Mucosa of descending colon (tissue), 3 donors: ENCODE measurements around the gene MAB21L1. TPM values are rescaled to one million over a fixed set of nuclear protein-coding genes. Genes with fewer than 3 reads are reported as not detected.
A peak's percentile ranks its signal among the peaks of the same experiment; 100 is the strongest.

Source experiments
- ATAC-seq: fragments of 200-7000 bp; cut with Tn5 transposase; one replicate; pipeline ENCODE4 v1.9.1; 2020; ENCODE audit warnings: mild to moderate bottlenecking, moderate library complexity
- DNase-seq, 3 donors: peaks; one replicate each; pipeline ENCODE4 v3.0.0-alpha.2; 2020
- H3K36me3 ChIP-seq: fragments of 200-600 bp; one replicate; pipeline ENCODE4 v1.8.0; 2021; ENCODE audit warnings: low read depth, mild to moderate bottlenecking
- H3K4me1 ChIP-seq: fragments of 200-600 bp; one replicate; pipeline ENCODE4 v1.8.0; 2021; ENCODE audit warnings: low read depth, mild to moderate bottlenecking
- H3K4me3 ChIP-seq: fragments of 200-600 bp; one replicate; pipeline ENCODE4 v1.8.0; 2021; ENCODE audit warnings: mild to moderate bottlenecking
- H3K9me3 ChIP-seq: fragments of 200-600 bp; one replicate; pipeline ENCODE4 v1.8.0; 2021; ENCODE audit warnings: mild to moderate bottlenecking
- intact Hi-C, 2 donors: fragments of 100-400 bp; cut with DNase I in 1 of 2; cut with micrococcal nuclease in 1 of 2; formaldehyde crosslinking; loops; one replicate each; pipeline versions ENCODE4 v1.11.0 to v1.11.1; 2022; cut with DNase I, micrococcal nuclease
- total RNA-seq, 3 donors: library from RNA; stranded (reverse); fragmentation: NEBNext Ultra II Directional in 2 of 3; extraction: Animal tissue kit (Norgen Biotek cat#: 25700) in 2 of 3; gene quantifications; one replicate each; pipeline versions ENCODE4 v1.2.1 to v1.2.4, GENCODE V29; 2021 to 2023
- TF ChIP-seq, protein P1 (sequence below): fragments of 200-600 bp; IDR thresholded peaks from one replicate; pipeline ENCODE4 v1.8.0; 2022; ENCODE audit warnings: antibody characterized with exemption, mild to moderate bottlenecking
- donor health status: DM: no; HTN: no; CAD: no; lungs with moderate emphysema.
- donor health status: DM: no; HTN: no; CAD: no.
- donor health status: DM: no; HTN: yes; CAD: no.

The MAB21L1 gene
- total RNA-seq, 3 donors from 2014 or later: 0.12 to 2.2 (median 0.34) TPM

DNA sequence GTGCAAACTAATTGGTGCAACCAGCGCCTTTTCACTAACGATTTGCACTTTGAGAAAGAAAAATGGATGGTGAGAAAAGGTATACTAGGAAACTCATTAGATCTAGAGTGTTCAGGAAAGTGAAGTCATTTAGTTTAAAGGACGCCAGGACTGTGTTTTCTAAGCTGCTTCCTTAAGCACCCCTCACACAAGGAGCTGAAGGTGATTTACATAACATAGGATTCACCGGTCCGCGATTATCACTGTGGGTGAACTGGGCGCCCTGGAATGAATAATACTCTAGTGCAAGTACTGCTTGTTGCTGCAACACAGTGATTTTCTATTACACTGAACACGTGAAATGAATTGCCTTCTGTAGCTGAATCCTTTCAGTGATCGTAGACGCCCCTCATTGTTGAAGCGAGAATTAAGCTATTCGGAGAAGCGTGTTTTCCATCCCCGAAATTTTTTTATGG is 2.6 kb upstream of the MAB21L1 start:
- Histone ChIP-seq H3K4me3 (no peak overlapping the region), H3K4me1 (no peaks in the 10 kb centered on the region), H3K9me3 (no peaks in the 10 kb centered on the region), H3K36me3 (no peaks in the 10 kb centered on the region)
- no peak for ATAC-seq
- TF ChIP-seq, protein P1, sequence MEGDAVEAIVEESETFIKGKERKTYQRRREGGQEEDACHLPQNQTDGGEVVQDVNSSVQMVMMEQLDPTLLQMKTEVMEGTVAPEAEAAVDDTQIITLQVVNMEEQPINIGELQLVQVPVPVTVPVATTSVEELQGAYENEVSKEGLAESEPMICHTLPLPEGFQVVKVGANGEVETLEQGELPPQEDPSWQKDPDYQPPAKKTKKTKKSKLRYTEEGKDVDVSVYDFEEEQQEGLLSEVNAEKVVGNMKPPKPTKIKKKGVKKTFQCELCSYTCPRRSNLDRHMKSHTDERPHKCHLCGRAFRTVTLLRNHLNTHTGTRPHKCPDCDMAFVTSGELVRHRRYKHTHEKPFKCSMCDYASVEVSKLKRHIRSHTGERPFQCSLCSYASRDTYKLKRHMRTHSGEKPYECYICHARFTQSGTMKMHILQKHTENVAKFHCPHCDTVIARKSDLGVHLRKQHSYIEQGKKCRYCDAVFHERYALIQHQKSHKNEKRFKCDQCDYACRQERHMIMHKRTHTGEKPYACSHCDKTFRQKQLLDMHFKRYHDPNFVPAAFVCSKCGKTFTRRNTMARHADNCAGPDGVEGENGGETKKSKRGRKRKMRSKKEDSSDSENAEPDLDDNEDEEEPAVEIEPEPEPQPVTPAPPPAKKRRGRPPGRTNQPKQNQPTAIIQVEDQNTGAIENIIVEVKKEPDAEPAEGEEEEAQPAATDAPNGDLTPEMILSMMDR: no peak
- intact Hi-C loops: no loop called here
- no peak for DNase-seq

DNA sequence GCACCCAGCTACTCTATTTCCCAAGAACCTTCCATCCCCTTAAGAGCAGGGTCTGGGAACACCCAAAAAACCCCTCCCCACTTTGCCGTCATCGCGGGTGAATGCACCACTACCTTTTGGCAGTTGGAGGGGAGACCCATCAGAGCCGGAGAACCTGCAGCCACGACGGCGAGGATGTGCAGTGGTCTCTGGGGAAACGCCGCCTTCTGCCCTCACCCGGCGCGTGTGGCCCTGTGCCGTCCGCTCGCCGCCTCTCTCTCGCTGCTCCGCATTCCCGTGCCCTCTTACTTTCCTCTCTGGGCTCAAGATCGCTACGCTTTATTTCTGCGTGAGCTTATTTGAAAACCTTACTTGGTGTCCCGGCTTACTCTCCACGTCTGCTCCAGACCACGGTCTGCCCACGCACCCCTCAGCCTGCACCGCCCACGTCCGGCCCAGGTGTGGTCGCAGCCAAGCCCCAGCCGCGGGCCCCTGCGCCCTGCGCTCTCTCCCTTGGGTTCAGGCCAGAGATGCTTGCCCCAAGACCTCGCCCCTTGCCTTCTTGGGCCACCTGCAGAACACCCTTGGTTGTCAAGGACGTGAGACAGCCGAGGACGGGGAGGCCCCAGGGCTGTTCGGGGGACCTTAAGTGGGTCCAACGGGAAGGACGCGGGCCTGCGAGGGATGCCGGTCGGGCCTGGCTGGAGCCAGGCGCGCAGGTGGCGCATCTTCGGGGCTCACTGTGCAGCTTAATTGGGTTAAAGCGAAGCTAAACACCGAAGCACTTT is 2.0 kb upstream of the MAB21L1 start:
- Histone ChIP-seq H3K4me3 (no peak overlapping the region), H3K9me3 (no peaks in the 10 kb centered on the region), H3K36me3 (no peaks in the 10 kb centered on the region), H3K4me1 (no peaks in the 10 kb centered on the region)
- TF ChIP-seq, protein P1: no peak
- ATAC-seq: no peak
- DNase-seq: no peak
- intact Hi-C loops: no loop called here

DNA sequence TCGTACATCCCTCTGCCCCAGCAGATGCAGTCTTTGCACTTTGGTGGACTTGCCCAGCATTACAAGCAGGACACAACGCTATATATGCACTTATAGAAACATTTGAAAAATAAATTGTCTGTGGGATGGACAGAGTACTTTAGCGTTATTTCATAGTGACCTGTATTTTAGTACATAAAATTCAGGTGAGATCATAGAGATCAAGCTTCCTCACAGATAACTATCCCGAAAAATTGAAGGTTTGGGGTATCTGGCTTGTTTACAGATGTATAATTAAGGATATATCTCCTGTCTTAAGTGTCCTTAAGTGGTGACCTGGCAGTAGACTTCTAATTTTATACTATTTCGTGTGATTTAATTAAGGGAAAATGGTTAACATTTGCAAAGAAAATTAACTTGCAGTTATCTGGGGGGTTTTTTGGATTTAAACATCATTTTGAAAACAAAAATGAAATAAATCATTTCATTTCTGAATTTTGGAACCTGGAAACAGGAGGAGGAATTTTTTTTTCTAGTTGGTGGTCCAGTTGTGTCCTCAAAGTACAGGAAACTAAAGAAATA is 977 bp upstream of the MAB21L1 start:
- Histone ChIP-seq H3K36me3 (no peaks in the 10 kb centered on the region), H3K9me3 (no peaks in the 10 kb centered on the region), H3K4me3 (no peak overlapping the region), H3K4me1 (no peaks in the 10 kb centered on the region)
- ATAC-seq (no peak), DNase-seq (no peak)
- intact Hi-C loops: no loop called here
- TF ChIP-seq, protein P1: no peak

DNA sequence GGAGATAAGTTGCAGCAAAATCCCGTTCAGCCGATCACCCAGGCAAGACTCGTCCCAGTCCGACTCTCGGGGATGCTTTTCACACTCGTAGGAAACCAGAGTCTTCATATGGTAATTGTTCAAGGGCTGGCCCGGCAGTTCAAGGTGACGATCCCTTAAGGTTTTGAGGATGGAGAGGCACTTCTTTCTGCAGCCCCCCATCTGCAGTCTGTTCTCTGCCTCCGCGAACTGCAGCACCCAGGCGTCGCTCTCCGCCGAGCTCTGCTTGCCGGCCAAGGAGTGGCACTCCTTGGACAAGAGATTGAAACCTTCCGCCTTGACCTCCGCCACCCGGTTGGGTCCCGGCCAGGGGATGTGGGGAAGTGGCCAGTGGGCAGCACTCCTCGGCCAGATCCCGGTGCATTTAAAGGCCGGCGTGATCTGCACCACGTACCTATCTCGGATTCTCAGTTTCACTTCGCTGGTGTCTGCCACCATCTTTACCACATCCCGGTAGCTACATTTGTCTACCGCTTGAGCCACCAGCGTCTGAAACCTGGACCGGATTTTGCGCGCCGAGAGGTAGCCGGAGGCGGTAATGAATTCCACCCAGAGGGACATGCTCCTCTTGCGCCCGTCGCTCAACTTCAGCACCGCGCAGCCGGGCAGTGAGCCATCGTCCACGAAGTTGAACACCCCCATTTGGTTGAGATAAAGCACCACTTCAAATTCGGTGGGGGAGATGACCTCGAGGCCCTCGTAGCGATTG is 1.1 kb downstream of the MAB21L1 start:
- intact Hi-C loops: no loop called here
- Histone ChIP-seq H3K4me3 (no peak overlapping the region), H3K4me1 (no peaks in the 10 kb centered on the region), H3K9me3 (no peaks in the 10 kb centered on the region), H3K36me3 (no peaks in the 10 kb centered on the region)
- TF ChIP-seq, protein P1: no peak
- peak in 2 of 3 donors; percentile 9 to 32 for DNase-seq
- ATAC-seq: peak; percentile 42

DNA sequence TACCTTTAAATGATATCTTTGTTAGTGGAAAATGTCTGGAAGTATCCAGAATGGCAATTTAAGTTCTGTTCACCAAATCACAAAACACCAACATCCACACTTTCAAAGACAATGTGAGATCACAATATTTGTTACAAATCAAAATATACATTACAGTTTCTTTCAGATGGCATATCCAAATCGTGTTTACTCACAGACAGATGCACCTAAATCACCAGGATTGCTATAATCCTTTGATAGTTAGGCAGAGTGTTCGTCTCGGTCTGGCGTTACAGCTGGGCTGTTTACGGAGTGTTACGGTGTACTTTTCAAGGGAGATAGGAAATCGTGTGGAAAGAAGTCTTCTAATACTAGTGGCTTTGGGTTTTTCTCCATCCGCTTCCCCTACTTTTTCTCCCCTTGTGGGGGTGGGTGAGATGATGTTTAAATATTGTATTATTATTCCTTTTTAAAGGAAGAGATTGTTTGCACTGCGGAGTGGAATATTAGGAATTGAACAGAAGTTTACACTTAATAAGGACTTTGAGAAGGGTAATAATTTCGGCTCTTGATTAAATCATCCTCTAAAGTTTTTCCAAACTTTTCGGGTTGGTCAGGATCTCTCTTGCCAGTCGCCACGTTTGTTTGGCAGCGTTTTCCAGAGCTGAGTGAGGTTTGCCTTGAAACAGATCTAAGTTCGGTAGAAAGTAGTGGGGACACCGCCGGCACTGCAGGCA is 1.8 kb downstream of the MAB21L1 start:
- intact Hi-C loops: no loop called here
- ATAC-seq (no peak), DNase-seq (no peak)
- TF ChIP-seq, protein P1: no peak
- Histone ChIP-seq H3K4me1 (no peaks in the 10 kb centered on the region), H3K9me3 (no peaks in the 10 kb centered on the region), H3K4me3 (no peak overlapping the region), H3K36me3 (no peaks in the 10 kb centered on the region)
